Smooth muscle cell (in vitro differentiated cells): Measurements from ENCODE around the gene STK32C. TPM values are rescaled to one million over a fixed set of nuclear protein-coding genes. Genes with fewer than 3 reads are reported as not detected.

Experiments used
- DNase-seq: peaks from one replicate; lab custom pipeline; 2025; ENCODE audit not compliant: unreplicated experiment; lab: John Stamatoyannopoulos, UW
- H2AFZ ChIP-seq: fragments of 200-600 bp; sonication (generic); 2 replicates; pipeline ENCODE4 v1.6.0; 2016; ENCODE audit warnings: antibody characterized with exemption, low read depth, mild to moderate bottlenecking
- H3F3A ChIP-seq: fragments of 200-600 bp; sonication (generic); 2 replicates; pipeline ENCODE4 v1.6.0; 2017; ENCODE audit warnings: antibody characterized with exemption, low read depth
- H3K27ac ChIP-seq: fragments of 200-600 bp; sonication (generic); 2 replicates; pipeline ENCODE4 v1.5.1; 2016; ENCODE audit warnings: low read depth, mild to moderate bottlenecking
- H3K27me3 ChIP-seq: fragments of 200-600 bp; sonication (generic); 2 replicates; pipeline ENCODE4 v1.6.1; 2016; ENCODE audit warnings: low read depth, mild to moderate bottlenecking
- H3K36me3 ChIP-seq: fragments of 200-600 bp; sonication (generic); 2 replicates; pipeline ENCODE4 v1.5.1; 2016; ENCODE audit warnings: low read depth
- H3K4me1 ChIP-seq: fragments of 200-600 bp; sonication (generic); 2 replicates; pipeline ENCODE4 v1.5.1; 2016; ENCODE audit warnings: low read depth
- H3K4me2 ChIP-seq: fragments of 200-600 bp; sonication (generic); 2 replicates; pipeline ENCODE4 v1.6.0; 2016; ENCODE audit warnings: mild to moderate bottlenecking
- H3K4me3 ChIP-seq: fragments of 200-600 bp; sonication (generic); 2 replicates; pipeline ENCODE4 v1.5.1; 2016; ENCODE audit warnings: mild to moderate bottlenecking
- H3K79me2 ChIP-seq: fragments of 200-600 bp; sonication (generic); 2 replicates; pipeline ENCODE4 v1.6.0; 2016; ENCODE audit warnings: low read depth, mild to moderate bottlenecking
- H3K9ac ChIP-seq: fragments of 200-600 bp; sonication (generic); 2 replicates; pipeline ENCODE4 v1.6.0; 2016; ENCODE audit warnings: low read depth
- H3K9me3 ChIP-seq: fragments of 200-600 bp; sonication (generic); replicated peaks from 2 replicates; pipeline ENCODE4 v1.5.1; 2016; ENCODE audit warnings: low read depth
- H4K20me1 ChIP-seq: fragments of 200-600 bp; sonication (generic); 2 replicates; pipeline ENCODE4 v1.6.0; 2016; ENCODE audit warnings: low read depth
- CTCF ChIP-seq: fragments of 200-600 bp; sonication (generic); IDR thresholded peaks from 2 replicates; pipeline ENCODE4 v1.5.1; 2017; ENCODE audit warnings: borderline replicate concordance, mild to moderate bottlenecking, antibody characterized with exemption; ENCODE audit not compliant: insufficient read depth, poor library complexity, severe bottlenecking
- WGBS: methylation state at CpG from one replicate; pipeline ENCODE4 v1.1.7; 2016; ENCODE audit warnings: low lambda C conversion rate; 5-methylcytosine and 5-hydroxymethylcytosine counted together
- polyA plus RNA-seq: library from polyadenylated mRNA; unstranded; fragments of >200 nt; fragmentation: Nextera tagmentation; extraction: Ambion mirVana; gene quantifications from 2 replicates; pipeline ENCODE4 v1.2.1, GENCODE V29; 2016
- total RNA-seq: library from RNA; depleted of rRNA; stranded (reverse); fragments of >200 nt; gene quantifications from 2 replicates; pipeline ENCODE4 v1.2.3, GENCODE V29; 2014

STK32C gene
- total and polyA plus RNA-seq, 2 experiments from 2014 or later = 2.3 to 13.2 TPM

- Histone ChIP-seq H3K79me2 (no peaks in the 10 kb centered on the region), H3K4me1 (peaks cover 4% of the 10 kb centered on the region), H3K36me3 (no peaks in the 10 kb centered on the region), H4K20me1 (no peaks in the 10 kb centered on the region), H3F3A (no peaks in the 10 kb centered on the region), H3K27me3 (no peaks in the 10 kb centered on the region), H3K9ac (no peak overlapping the region), H3K9me3 (no peaks in the 10 kb centered on the region), H3K27ac (no peak overlapping the region), H3K4me2 (no peak overlapping the region), H2AFZ (no peak overlapping the region), H3K4me3 (no peak overlapping the region)
- no peak for TF ChIP-seq CTCF
- 90% methylated on average over 15 of the region's 15 CpGs for WGBS
- DNase-seq = no peak
Observed at GRCh38 chr10:132237396-132237795, 70.4 kb downstream of the STK32C start.

GRCh38 chr10:132236881-132237280, 70.9 kb downstream of the STK32C start:
- peaks cover 4% of the 10 kb centered on the region for H3K4me1 ChIP-seq
- DNase-seq = no peak
- no peaks in the 10 kb centered on the region for H3K36me3 ChIP-seq
- TF ChIP-seq CTCF = no peak
- H2AFZ ChIP-seq = no peak overlapping the region
- H3K9me3 ChIP-seq = no peaks in the 10 kb centered on the region
- no peaks in the 10 kb centered on the region for H3K79me2 ChIP-seq
- no peak overlapping the region for H3K9ac ChIP-seq
- no peaks in the 10 kb centered on the region for H3F3A ChIP-seq
- H3K27me3 ChIP-seq = no peaks in the 10 kb centered on the region
- no peak overlapping the region for H3K4me2 ChIP-seq
- no peaks in the 10 kb centered on the region for H4K20me1 ChIP-seq
- H3K27ac ChIP-seq = no peak overlapping the region
- no peak overlapping the region for H3K4me3 ChIP-seq
- 97% methylated on average over 13 of the region's 13 CpGs for WGBS

GRCh38 chr10:132236161-132236560, 71.6 kb downstream of the STK32C start:
- Histone ChIP-seq H3K4me2 (no peak overlapping the region), H3K36me3 (no peaks in the 10 kb centered on the region), H3F3A (no peaks in the 10 kb centered on the region), H3K4me1 (peaks cover 4% of the 10 kb centered on the region), H3K9ac (no peak overlapping the region), H3K79me2 (no peaks in the 10 kb centered on the region), H2AFZ (no peak overlapping the region), H3K27me3 (no peaks in the 10 kb centered on the region), H3K27ac (no peak overlapping the region), H3K9me3 (no peaks in the 10 kb centered on the region), H4K20me1 (no peaks in the 10 kb centered on the region), H3K4me3 (no peak overlapping the region)
- TF ChIP-seq CTCF = no peak
- no peak for DNase-seq
- 97% methylated on average over 21 of the region's 21 CpGs for WGBS

GRCh38 chr10:132234860-132235259, 72.9 kb downstream of the STK32C start:
- Histone ChIP-seq H3K27ac (no peak overlapping the region), H2AFZ (no peak overlapping the region), H3K4me1 (peaks cover 4% of the 10 kb centered on the region), H3K4me2 (no peak overlapping the region), H3K79me2 (no peaks in the 10 kb centered on the region), H4K20me1 (no peaks in the 10 kb centered on the region), H3K9ac (no peak overlapping the region), H3K27me3 (no peaks in the 10 kb centered on the region), H3K4me3 (no peak overlapping the region), H3K36me3 (no peaks in the 10 kb centered on the region), H3F3A (no peaks in the 10 kb centered on the region), H3K9me3 (no peaks in the 10 kb centered on the region)
- WGBS = 93% methylated on average over 6 of the region's 6 CpGs
- DNase-seq = no peak
- no peak for TF ChIP-seq CTCF
